ENCODE measurements around the gene IL1RAPL1.

DNA sequence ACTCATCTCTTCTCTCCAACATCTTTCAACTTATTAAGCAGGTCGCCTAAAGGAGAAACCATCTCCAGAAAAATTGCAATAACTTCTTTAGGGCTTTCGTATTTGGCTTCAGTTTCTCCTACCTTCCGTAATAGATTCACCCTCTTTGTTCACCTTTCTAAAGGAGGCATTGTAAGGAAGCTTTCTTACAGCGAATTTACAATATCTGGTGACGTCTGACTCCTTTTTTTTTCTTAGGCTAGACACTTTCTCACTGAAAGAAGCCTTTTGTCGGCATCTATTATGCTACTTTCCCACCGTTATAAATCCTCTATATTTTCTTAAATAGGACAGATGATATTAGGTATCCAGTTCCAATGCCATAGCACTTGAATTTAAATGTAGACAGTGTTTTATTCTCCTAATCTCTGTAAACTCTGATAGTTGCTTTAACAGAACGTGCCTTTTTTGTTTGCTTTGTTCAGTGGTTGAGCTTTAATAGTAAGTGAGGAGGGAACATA, 302.4 kb downstream of the IL1RAPL1 start:
- TF ChIP-seq, protein P1, sequence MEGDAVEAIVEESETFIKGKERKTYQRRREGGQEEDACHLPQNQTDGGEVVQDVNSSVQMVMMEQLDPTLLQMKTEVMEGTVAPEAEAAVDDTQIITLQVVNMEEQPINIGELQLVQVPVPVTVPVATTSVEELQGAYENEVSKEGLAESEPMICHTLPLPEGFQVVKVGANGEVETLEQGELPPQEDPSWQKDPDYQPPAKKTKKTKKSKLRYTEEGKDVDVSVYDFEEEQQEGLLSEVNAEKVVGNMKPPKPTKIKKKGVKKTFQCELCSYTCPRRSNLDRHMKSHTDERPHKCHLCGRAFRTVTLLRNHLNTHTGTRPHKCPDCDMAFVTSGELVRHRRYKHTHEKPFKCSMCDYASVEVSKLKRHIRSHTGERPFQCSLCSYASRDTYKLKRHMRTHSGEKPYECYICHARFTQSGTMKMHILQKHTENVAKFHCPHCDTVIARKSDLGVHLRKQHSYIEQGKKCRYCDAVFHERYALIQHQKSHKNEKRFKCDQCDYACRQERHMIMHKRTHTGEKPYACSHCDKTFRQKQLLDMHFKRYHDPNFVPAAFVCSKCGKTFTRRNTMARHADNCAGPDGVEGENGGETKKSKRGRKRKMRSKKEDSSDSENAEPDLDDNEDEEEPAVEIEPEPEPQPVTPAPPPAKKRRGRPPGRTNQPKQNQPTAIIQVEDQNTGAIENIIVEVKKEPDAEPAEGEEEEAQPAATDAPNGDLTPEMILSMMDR (IDR thresholded peaks at IDR 0.05): no peak
- no peak for TF ChIP-seq POLR2A (IDR thresholded peaks at IDR 0.05)

All from thyroid gland (tissue), 4 donors.